GM10248 (cell line): ENCODE data around the gene UBE2V1.

Experiments used
- CTCF ChIA-PET: fragments of 300-600 bp; sonication (Branson Sonifier 250); formaldehyde crosslinking; extraction: SDS; loops from one replicate; lab custom pipeline; 2021; ENCODE audit warnings: antibody characterized with exemption; lab: Yijun Ruan, JAX
- POLR2A ChIA-PET: fragments of 350-650 bp; sonication (Branson Sonifier 250); formaldehyde crosslinking; extraction: SDS; loops from one replicate; lab custom pipeline; 2020; ENCODE audit warnings: antibody characterized with exemption; lab: Yijun Ruan, JAX
- DNase-seq: peaks from one replicate; pipeline ENCODE4 v3.0.0; 2012; ENCODE audit errors: extremely low spot score
- CTCF ChIP-seq: IDR thresholded peaks from 2 replicates; pipeline ENCODE4 v1.5.1; 2012; ENCODE audit warnings: mild to moderate bottlenecking, low read depth; ENCODE audit errors: extremely low read depth, missing control alignments, control extremely low read depth

The UBE2V1 gene

GRCh38 chr20:50101887-50102286, 11.1 kb downstream of the UBE2V1 start:
- CTCF ChIA-PET, result interaction anchor here (1.0 to 2.2 kb wide), 5 partner anchors 9 to 165 kb away, joined by 3 to 7 read pairs (median 4); partner anchors contain the start of gene RNF114
- POLR2A ChIA-PET, result interaction anchor here (1.1 kb wide), 1 partner anchor 9 kb away, joined by 3 read pairs; no protein-coding TSS in a partner anchor
- DNase-seq, result no peak
- no peak for TF ChIP-seq CTCF

GRCh38 chr20:50101281-50101680, 11.7 kb downstream of the UBE2V1 start:
- DNase-seq, result no peak
- CTCF ChIA-PET, result interaction anchor here (1.0 to 9.3 kb wide), 8 partner anchors 10 to 65 kb away, joined by 3 to 85 read pairs (median 6); no protein-coding TSS in a partner anchor
- TF ChIP-seq CTCF, result no peak
- POLR2A ChIA-PET, result no interaction called here

DNA sequence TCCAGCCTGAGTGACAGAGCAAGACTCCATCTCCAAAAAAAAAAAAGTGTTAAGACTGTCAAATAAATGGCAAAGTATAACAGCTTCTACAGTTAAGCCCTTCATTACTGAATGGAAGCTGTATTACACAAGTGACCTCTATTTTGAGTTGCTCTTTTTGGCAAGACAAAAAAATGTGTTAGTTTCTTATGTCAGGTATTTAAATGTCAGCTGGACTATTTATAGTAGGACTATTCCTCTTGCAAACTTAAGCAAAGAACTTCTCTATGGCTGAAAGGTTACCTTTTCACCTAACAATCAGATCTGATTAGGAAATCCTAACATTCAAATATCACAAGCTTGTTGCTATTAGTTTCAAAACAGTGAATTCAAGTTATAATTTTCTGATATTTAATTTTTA, 12.4 kb downstream of the UBE2V1 start:
- CTCF ChIA-PET, result interaction anchor here (1.0 to 9.3 kb wide), 7 partner anchors 10 to 122 kb away, joined by 3 to 85 read pairs (median 18); no protein-coding TSS in a partner anchor
- no peak for DNase-seq
- POLR2A ChIA-PET, result interaction anchor here (0.7 kb wide), 2 partner anchors 9 to 1060 kb away, joined by 3 to 4 read pairs; no protein-coding TSS in a partner anchor
- no peak for TF ChIP-seq CTCF

- POLR2A ChIA-PET, result interaction anchor here (0.6 kb wide), 2 partner anchors 10 to 379 kb away, joined by 5 to 6 read pairs; no protein-coding TSS in a partner anchor
- TF ChIP-seq CTCF, result no peak
- DNase-seq, result no peak
- CTCF ChIA-PET, result interaction anchor here (3.8 to 9.3 kb wide), 4 partner anchors 11 to 121 kb away, joined by 18 to 85 read pairs (median 30); no protein-coding TSS in a partner anchor
Observed at GRCh38 chr20:50099565-50099991, 13.4 kb downstream of the UBE2V1 start.

DNA sequence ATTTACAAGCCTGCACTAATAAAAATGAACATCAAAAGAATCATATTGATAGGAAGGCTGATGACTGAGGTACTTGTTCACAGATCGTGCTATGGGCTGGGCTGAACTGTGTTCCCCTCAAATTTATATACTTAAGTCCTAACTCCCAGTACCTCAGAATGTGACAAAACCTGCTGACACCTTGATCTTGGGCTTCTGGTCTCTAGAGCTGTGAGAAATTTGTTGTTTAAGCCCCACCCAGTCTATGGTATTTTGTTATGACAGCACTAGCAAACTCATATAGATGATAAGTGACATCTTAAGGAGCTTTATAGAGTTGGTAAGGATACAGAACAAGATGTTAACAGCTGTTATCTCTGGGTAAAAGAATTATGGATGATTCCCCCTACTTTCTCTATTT, 13.8 kb downstream of the UBE2V1 start:
- no peak for TF ChIP-seq CTCF
- DNase-seq, result no peak
- ChIA-PET CTCF (interaction anchor here (3.8 to 9.3 kb wide), 4 partner anchors 12 to 120 kb away, joined by 18 to 85 read pairs (median 30); no protein-coding TSS in a partner anchor), POLR2A (interaction anchor here (0.6 kb wide), 1 partner anchor 11 kb away, joined by 5 read pairs; no protein-coding TSS in a partner anchor)

DNA sequence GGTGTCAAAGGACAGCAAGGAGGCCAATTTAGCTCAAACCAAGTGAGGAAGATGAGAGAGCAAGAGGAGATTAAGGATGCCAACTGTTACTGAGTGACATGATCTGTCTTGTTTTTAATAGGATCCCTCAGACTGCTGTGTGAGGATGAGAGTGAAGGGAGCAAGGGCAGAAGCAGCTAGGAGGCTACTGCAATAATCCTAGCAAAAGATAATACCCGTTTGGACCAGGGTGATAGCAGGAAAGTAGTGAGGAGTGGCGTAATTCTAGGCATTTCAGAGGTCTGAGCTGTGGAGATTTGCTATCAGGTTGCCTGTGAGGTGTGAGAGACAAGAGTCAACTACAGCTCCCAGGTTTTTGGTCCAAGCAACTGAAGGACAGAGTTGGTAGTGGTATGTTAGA, 14.7 kb downstream of the UBE2V1 start:
- CTCF ChIA-PET, result interaction anchor here (1.5 to 9.3 kb wide), 6 partner anchors 10 to 119 kb away, joined by 3 to 85 read pairs (median 20); no protein-coding TSS in a partner anchor
- TF ChIP-seq CTCF, result no peak
- DNase-seq, result no peak
- POLR2A ChIA-PET, result no interaction called here
